Measurements from ENCODE around the gene ZNF512.

DNA sequence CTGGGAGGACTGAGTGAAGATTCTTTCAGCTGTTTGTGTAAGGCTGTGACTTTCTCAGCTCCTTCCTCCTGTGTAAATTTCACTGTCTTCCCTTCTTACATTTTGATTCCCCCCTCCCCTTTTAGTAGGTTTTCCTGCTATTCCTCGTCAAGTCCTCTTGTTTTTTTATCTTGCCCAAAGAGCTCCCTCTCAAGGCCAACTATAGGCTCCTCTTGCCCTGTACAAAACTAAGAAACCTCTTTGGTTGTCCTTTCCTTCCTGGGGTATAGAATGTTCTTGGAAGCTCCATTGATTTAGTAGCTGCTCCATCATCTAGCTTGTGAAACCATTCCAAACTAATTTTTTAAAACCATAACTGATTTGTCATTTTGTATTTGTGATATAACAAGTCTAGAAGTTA is 38.7 kb downstream of the ZNF512 start:
- TF ChIP-seq ZNF558 (CRISPR knock-in tag; IDR thresholded peaks at IDR 0.05; ENCODE audit: borderline replicate concordance) (no peak), CTCF (CRISPR knock-in tag; IDR thresholded peaks at IDR 0.05) (no peak), POLR2A (IDR thresholded peaks at IDR 0.05; ENCODE audit: insufficient read depth in 1 of 2, low read depth in 2 of 2, low read length in 2 of 2) (no peak)
- TF ChIP-seq, protein P1, sequence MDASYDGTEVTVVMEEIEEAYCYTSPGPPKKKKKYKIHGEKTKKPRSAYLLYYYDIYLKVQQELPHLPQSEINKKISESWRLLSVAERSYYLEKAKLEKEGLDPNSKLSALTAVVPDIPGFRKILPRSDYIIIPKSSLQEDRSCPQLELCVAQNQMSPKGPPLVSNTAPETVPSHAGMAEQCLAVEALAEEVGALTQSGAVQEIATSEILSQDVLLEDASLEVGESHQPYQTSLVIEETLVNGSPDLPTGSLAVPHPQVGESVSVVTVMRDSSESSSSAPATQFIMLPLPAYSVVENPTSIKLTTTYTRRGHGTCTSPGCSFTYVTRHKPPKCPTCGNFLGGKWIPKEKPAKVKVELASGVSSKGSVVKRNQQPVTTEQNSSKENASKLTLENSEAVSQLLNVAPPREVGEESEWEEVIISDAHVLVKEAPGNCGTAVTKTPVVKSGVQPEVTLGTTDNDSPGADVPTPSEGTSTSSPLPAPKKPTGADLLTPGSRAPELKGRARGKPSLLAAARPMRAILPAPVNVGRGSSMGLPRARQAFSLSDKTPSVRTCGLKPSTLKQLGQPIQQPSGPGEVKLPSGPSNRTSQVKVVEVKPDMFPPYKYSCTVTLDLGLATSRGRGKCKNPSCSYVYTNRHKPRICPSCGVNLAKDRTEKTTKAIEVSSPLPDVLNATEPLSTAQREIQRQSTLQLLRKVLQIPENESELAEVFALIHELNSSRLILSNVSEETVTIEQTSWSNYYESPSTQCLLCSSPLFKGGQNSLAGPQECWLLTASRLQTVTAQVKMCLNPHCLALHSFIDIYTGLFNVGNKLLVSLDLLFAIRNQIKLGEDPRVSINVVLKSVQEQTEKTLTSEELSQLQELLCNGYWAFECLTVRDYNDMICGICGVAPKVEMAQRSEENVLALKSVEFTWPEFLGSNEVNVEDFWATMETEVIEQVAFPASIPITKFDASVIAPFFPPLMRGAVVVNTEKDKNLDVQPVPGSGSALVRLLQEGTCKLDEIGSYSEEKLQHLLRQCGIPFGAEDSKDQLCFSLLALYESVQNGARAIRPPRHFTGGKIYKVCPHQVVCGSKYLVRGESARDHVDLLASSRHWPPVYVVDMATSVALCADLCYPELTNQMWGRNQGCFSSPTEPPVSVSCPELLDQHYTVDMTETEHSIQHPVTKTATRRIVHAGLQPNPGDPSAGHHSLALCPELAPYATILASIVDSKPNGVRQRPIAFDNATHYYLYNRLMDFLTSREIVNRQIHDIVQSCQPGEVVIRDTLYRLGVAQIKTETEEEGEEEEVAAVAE (CRISPR knock-in tag; IDR thresholded peaks at IDR 0.05; ENCODE audit: borderline replicate concordance) = no peak
